Spleen (tissue), 11 donors: Measurements from ENCODE around the gene AXIN2. TPM values are rescaled to one million over a fixed set of nuclear protein-coding genes. Genes with fewer than 3 reads are reported as not detected.

Experiments used
- DNase-seq: peaks from one replicate; pipeline ENCODE4 v3.0.0-alpha.2; 2020
- H3K27ac ChIP-seq, 8 donors: fragments of 200-600 bp; sonication (generic) in 7 of 8; 1 replicate in 4 of 8; 2 replicates in 4 of 8; pipeline versions ENCODE4 v1.5.0 to v1.8.0; 2016 to 2021; ENCODE audit warnings: inconsistent platforms in 4 of 8, mild to moderate bottlenecking in 4 of 8, moderate library complexity in 1 of 8
- H3K27me3 ChIP-seq, 7 donors: fragments of 200-600 bp; sonication (generic) in 6 of 7; replicated peaks in 1 of 7; 1 replicate in 4 of 7; 2 replicates in 3 of 7; pipeline versions ENCODE4 v1.5.0 to v1.8.0; 2016 to 2021; ENCODE audit warnings: inconsistent platforms in 3 of 7, mild to moderate bottlenecking in 1 of 7
- H3K36me3 ChIP-seq, 6 donors: fragments of 200-600 bp; sonication (generic) in 5 of 6; 1 replicate in 4 of 6; 2 replicates in 2 of 6; pipeline versions ENCODE4 v1.5.0 to v1.8.0; 2016 to 2021; ENCODE audit warnings: inconsistent platforms in 2 of 6
- H3K4me1 ChIP-seq, 6 donors: fragments of 200-600 bp; sonication (generic) in 5 of 6; 1 replicate in 3 of 6; 2 replicates in 3 of 6; pipeline versions ENCODE4 v1.5.0 to v1.8.0; 2016 to 2021; ENCODE audit warnings: inconsistent platforms in 3 of 6
- H3K4me3 ChIP-seq, 8 donors: fragments of 200-600 bp; sonication (generic) in 7 of 8; 1 replicate in 4 of 8; 2 replicates in 4 of 8; pipeline versions ENCODE4 v1.5.0 to v1.8.0; 2016 to 2021; ENCODE audit warnings: inconsistent platforms in 4 of 8, mild to moderate bottlenecking in 4 of 8, moderate library complexity in 2 of 8
- H3K9me3 ChIP-seq, 8 donors: fragments of 200-600 bp; sonication (generic) in 7 of 8; 1 replicate in 4 of 8; 2 replicates in 4 of 8; pipeline versions ENCODE4 v1.5.0 to v1.8.0; 2016 to 2021; ENCODE audit warnings: inconsistent platforms in 4 of 8
- CTCF ChIP-seq, 11 experiments: fragments of 200-600 bp in 7 of 11; fragments of 450-650 bp in 4 of 11; sonication (generic) in 4 of 11; IDR thresholded peaks in 8 of 11; conservative IDR thresholded peaks in 3 of 11; 1 replicate in 7 of 11; 2 replicates in 4 of 11; pipeline versions ENCODE4 v1.4.0 to v1.8.0; 2016 to 2021; ENCODE audit warnings: antibody characterized with exemption in 11 of 11, inconsistent platforms in 4 of 11, mild to moderate bottlenecking in 1 of 11
- POLR2A ChIP-seq, 3 donors: fragments of 450-650 bp; IDR thresholded peaks; one replicate each; pipeline ENCODE4 v1.5.1; 2017; ENCODE audit warnings: antibody characterized with exemption in 3 of 3, mild to moderate bottlenecking in 1 of 3
- POLR2AphosphoS5 ChIP-seq, 3 donors: sonication (generic); formaldehyde crosslinking; IDR thresholded peaks; one replicate each; pipeline ENCODE4 v1.5.1; 2017; ENCODE audit warnings: antibody characterized with exemption in 3 of 3
- WGBS, 5 donors: extraction: QIAGEN DNeasy Blood & Tissue Kit in 3 of 5; methylation state at CpG; one replicate each; pipeline versions ENCODE4 v1.1.5 to v1.1.7; 2013 to 2018; 5-methylcytosine and 5-hydroxymethylcytosine counted together
- intact Hi-C: fragments of 100-400 bp; cut with DNase I; formaldehyde crosslinking; loops from one replicate; pipeline ENCODE4 v1.15.0; 2023; ENCODE audit warnings: low total_unique reads
- polyA plus RNA-seq, 3 donors: library from polyadenylated mRNA; stranded (reverse); fragments of 200-250 nt; gene quantifications; one replicate each; pipeline ENCODE4 v1.2.1, GENCODE V29; 2013
- total RNA-seq, 7 donors: library from RNA; depleted of rRNA in 3 of 7; stranded (reverse); fragments of >200 nt in 3 of 7; fragmentation: NEBNext Ultra II Directional in 4 of 7; extraction: Animal tissue kit (Norgen Biotek cat#: 25700) in 4 of 7; gene quantifications; one replicate each; pipeline versions ENCODE4 v1.1.0 to v1.2.1, GENCODE V29; 2016 to 2021
- donor health status: healthy with polysubstance abuse.
- donor health status: DM: no; HTN: no; CAD: no; lungs with moderate emphysema.
- donor health status: DM: no; HTN: no; CAD: no.
- donor health status: Bipolar disorder and iron deficiency.
- donor health status: healthy.
- donor health status: DM: no; HTN: no; CAD: no.
- donor health status: DM: yes; HTN: yes; CAD: no.

AXIN2 gene
- total and polyA plus RNA-seq, 10 donors = 1.1 to 16.6 (median 11.0) TPM

- peaks cover 0 to 46% (median under 1%) of the 10 kb centered on the region in 7 donors for H3K27me3 ChIP-seq
- intact Hi-C loops = no loop called here
- no peaks in the 10 kb centered on the region for H3K36me3 ChIP-seq
Measured at GRCh38 chr17:65565559-65565958, 4.1 kb upstream of the AXIN2 start.

GRCh38 chr17:65564793-65565192, 3.3 kb upstream of the AXIN2 start:
- intact Hi-C loops = no loop called here

More at GRCh38 chr17:65565559-65565958, 4.1 kb upstream of the AXIN2 start:
- H3K27ac ChIP-seq = no peak overlapping the region
- H3K9me3 ChIP-seq = no peaks in the 10 kb centered on the region
- H3K4me3 ChIP-seq = no peak overlapping the region
- no peak for DNase-seq
- peaks cover 0 to 17% (median 8%) of the 10 kb centered on the region in 6 donors for H3K4me1 ChIP-seq
- TF ChIP-seq POLR2AphosphoS5 (IDR thresholded peaks at IDR 0.05) = no peak
- TF ChIP-seq POLR2A (IDR thresholded peaks at IDR 0.05) = no peak
- TF ChIP-seq CTCF (IDR thresholded peaks at IDR 0.05 in 8 of 11, conservative IDR thresholded peaks at IDR 0.05 in 3 of 11) = no peak
- WGBS, 5 donors = 89 to 95% (median 90%) methylated on average over 4 of the region's 4 CpGs

GRCh38 chr17:65562206-65562531, 721 bp upstream of the AXIN2 start:
- peak overlapping the region in 3 of 8 donors; percentile 83 to 88 (median 87) for H3K27ac ChIP-seq
- WGBS, 5 donors = 52 to 61% (median 57%) methylated on average over 9 of the region's 9 CpGs
- no peak for TF ChIP-seq CTCF (IDR thresholded peaks at IDR 0.05 in 8 of 11, conservative IDR thresholded peaks at IDR 0.05 in 3 of 11)
- no peak for TF ChIP-seq POLR2AphosphoS5 (IDR thresholded peaks at IDR 0.05)
- no peak for TF ChIP-seq POLR2A (IDR thresholded peaks at IDR 0.05)
- intact Hi-C loops = no loop called here
- H3K9me3 ChIP-seq = no peaks in the 10 kb centered on the region
- peaks cover 0 to 7% (median 0%) of the 10 kb centered on the region in 6 donors for H3K36me3 ChIP-seq
- H3K4me1 ChIP-seq = peaks cover 0 to 40% (median 13%) of the 10 kb centered on the region in 6 donors
- H3K27me3 ChIP-seq = peaks cover 0 to 60% (median 16%) of the 10 kb centered on the region in 7 donors
- DNase-seq = no peak
- H3K4me3 ChIP-seq = peak overlapping the region in 1 of 8 donors; percentile 78

More at GRCh38 chr17:65564793-65565192, 3.3 kb upstream of the AXIN2 start:
- Histone ChIP-seq H3K9me3 (no peaks in the 10 kb centered on the region), H3K4me3 (no peak overlapping the region), H3K4me1 (peaks cover 0 to 17% (median 13%) of the 10 kb centered on the region in 6 donors), H3K27ac (no peak overlapping the region), H3K27me3 (peaks cover 0 to 47% (median 8%) of the 10 kb centered on the region in 7 donors), H3K36me3 (no peaks in the 10 kb centered on the region)
- 64 to 83% (median 75%) methylated on average over 8 of the region's 8 CpGs for WGBS, 5 donors
- no peak for TF ChIP-seq POLR2AphosphoS5 (IDR thresholded peaks at IDR 0.05)
- TF ChIP-seq POLR2A (IDR thresholded peaks at IDR 0.05) = no peak
- TF ChIP-seq CTCF (IDR thresholded peaks at IDR 0.05 in 8 of 11, conservative IDR thresholded peaks at IDR 0.05 in 3 of 11) = no peak
- no peak for DNase-seq

GRCh38 chr17:65560628-65561451, 608 bp downstream of the AXIN2 start:
- H3K27ac ChIP-seq = peak overlapping the region in 7 of 8 donors; percentile 48 to 88 (median 84)
- peaks cover 0 to 49% (median 13%) of the 10 kb centered on the region in 6 donors for H3K4me1 ChIP-seq
- TF ChIP-seq CTCF (IDR thresholded peaks at IDR 0.05 in 8 of 11, conservative IDR thresholded peaks at IDR 0.05 in 3 of 11) = no peak
- peak in 2 of 3 donors; percentile 54 to 55 for TF ChIP-seq POLR2AphosphoS5 (IDR thresholded peaks at IDR 0.05)
- DNase-seq = peak; percentile 87
- no peaks in the 10 kb centered on the region for H3K9me3 ChIP-seq
- H3K4me3 ChIP-seq = peak overlapping the region in 4 of 8 donors; percentile 54 to 78 (median 70)
- 0 to 1% (median 1%) methylated on average over 30 to 113 of the region's 113 CpGs; no CpG with 5 or more reads in 1 of the 5 donors for WGBS, 5 donors
- intact Hi-C loops = no loop called here
- peaks cover 0 to 7% (median 0%) of the 10 kb centered on the region in 6 donors for H3K36me3 ChIP-seq
- peaks cover 0 to 69% (median 16%) of the 10 kb centered on the region in 7 donors for H3K27me3 ChIP-seq
